HCT116 (cell line): ENCODE data around the gene TTR. TPM values are rescaled to one million over a fixed set of nuclear protein-coding genes. Genes with fewer than 3 reads are reported as not detected.

Experiments
- ATAC-seq: fragments of 200-7000 bp; cut with Tn5 transposase; 2 replicates; pipeline ENCODE4 v1.9.1; 2020; ENCODE audit warnings: mild to moderate bottlenecking, moderate library complexity
- BruUV-seq: library from RNA; stranded (reverse); fragments of 400-500 nt; replicated peaks from 2 replicates; lab custom pipeline; 2021; lab: Mats Ljungman, UMichigan
- CTCF ChIA-PET: fragments of 300-600 bp; sonication (Branson Sonifier 250); formaldehyde crosslinking; loops from one replicate; lab custom pipeline; 2021; ENCODE audit warnings: antibody characterized with exemption; lab: Charles Lee
- POLR2A ChIA-PET: fragments of 300-600, 350-600 bp; sonication (Branson Sonifier 250); formaldehyde crosslinking; loops from one replicate; lab custom pipeline; 2021; ENCODE audit warnings: antibody characterized with exemption; lab: Charles Lee
- RAD21 ChIA-PET, 2 experiments: fragments of 300-600 bp; sonication (Branson Sonifier 250); formaldehyde crosslinking; loops; one replicate each; lab custom pipeline; 2023; ENCODE audit warnings: low total read pairs in 2 of 2; ENCODE audit not compliant: uncharacterized antibody in 2 of 2, unreplicated experiment in 2 of 2, low non-redundant PET in 1 of 2; lab: Charles Lee
- DNase-seq: peaks from one replicate; pipeline ENCODE4 v3.0.0-alpha.2; 2010; ENCODE audit warnings: low read depth, low spot score
- H2AFZ ChIP-seq: fragments of 200-600 bp; shearing (Covaris generic), sonication (generic); 2 replicates; pipeline ENCODE4 v1.6.1; 2017; ENCODE audit warnings: low read depth, mixed run types, mixed read lengths, antibody characterized with exemption, low read length; ENCODE audit not compliant: poor library complexity, severe bottlenecking
- H3K27ac ChIP-seq: 2 replicates; pipeline ENCODE4 v1.5.1; 2012; ENCODE audit warnings: low read depth, low read length
- H3K27me3 ChIP-seq: fragments of 200-600 bp; sonication (generic); 2 replicates; pipeline ENCODE4 v1.6.1; 2016; ENCODE audit warnings: mixed run types, low read length, mixed read lengths; ENCODE audit not compliant: insufficient read depth
- H3K36me3 ChIP-seq, 2 experiments: fragments of 200-500 bp in 1 of 2; fragments of 200-600 bp in 1 of 2; sonication (Bioruptor generic) in 1 of 2; sonication (generic) in 1 of 2; 2 replicates each; pipeline versions ENCODE4 v1.5.1 to v1.6.1; 2014 to 2016; ENCODE audit warnings: low read length in 2 of 2, inconsistent platforms in 1 of 2, mixed read lengths in 1 of 2, mixed run types in 1 of 2; ENCODE audit not compliant: insufficient read depth in 2 of 2, control insufficient read depth in 1 of 2
- H3K4me1 ChIP-seq, 2 experiments: fragments of 200-600 bp in 1 of 2; sonication (generic) in 1 of 2; 2 replicates each; pipeline versions ENCODE4 v1.5.1 to v1.6.1; 2012 to 2017; ENCODE audit warnings: low read length in 2 of 2, inconsistent platforms in 1 of 2, mild to moderate bottlenecking in 1 of 2, mixed read lengths in 1 of 2, mixed run types in 1 of 2, moderate library complexity in 1 of 2; ENCODE audit not compliant: insufficient read depth in 2 of 2, control insufficient read depth in 1 of 2
- H3K4me2 ChIP-seq: fragments of 200-600 bp; sonication (generic); 2 replicates; pipeline ENCODE4 v1.6.1; 2017; ENCODE audit warnings: mixed run types, low read length, mixed read lengths
- H3K4me3 ChIP-seq, 2 experiments: fragments of 200-600 bp in 1 of 2; sonication (generic) in 1 of 2; replicated peaks in 1 of 2; 2 replicates each; pipeline ENCODE4 v1.5.1; 2011 to 2016; ENCODE audit warnings: low read length in 2 of 2, control low read depth in 1 of 2, low read depth in 1 of 2, mild to moderate bottlenecking in 1 of 2, mixed read lengths in 1 of 2, mixed run types in 1 of 2
- H3K79me2 ChIP-seq: fragments of 200-600 bp; sonication (generic); 2 replicates; pipeline ENCODE4 v1.6.1; 2017; ENCODE audit warnings: mild to moderate bottlenecking, mixed run types, low read length, moderate library complexity, mixed read lengths; ENCODE audit not compliant: insufficient read depth
- H3K9ac ChIP-seq: fragments of 200-600 bp; sonication (generic); 2 replicates; pipeline ENCODE4 v1.6.1; 2016; ENCODE audit warnings: low read length, mixed read lengths
- H3K9me2 ChIP-seq: fragments of 200-600 bp; sonication (generic), shearing (Covaris generic); 2 replicates; pipeline ENCODE4 v1.6.1; 2017; ENCODE audit warnings: mixed run types, mild to moderate bottlenecking, moderate library complexity; ENCODE audit not compliant: insufficient read depth
- H3K9me3 ChIP-seq, 2 experiments: fragments of 200-500 bp in 1 of 2; fragments of 200-600 bp in 1 of 2; sonication (Bioruptor generic) in 1 of 2; sonication (generic) in 1 of 2; 2 replicates each; pipeline ENCODE4 v1.6.1; 2014 to 2017; ENCODE audit warnings: low read length in 2 of 2, mixed read lengths in 2 of 2, inconsistent platforms in 1 of 2, low read depth in 1 of 2, mild to moderate bottlenecking in 1 of 2, mixed run types in 1 of 2, moderate library complexity in 1 of 2; ENCODE audit not compliant: control insufficient read depth in 1 of 2, insufficient read depth in 1 of 2
- H4K20me1 ChIP-seq: fragments of 200-600 bp; sonication (generic), shearing (Covaris generic); 2 replicates; pipeline ENCODE4 v1.6.1; 2017; ENCODE audit warnings: mixed run types, mild to moderate bottlenecking, moderate library complexity; ENCODE audit not compliant: insufficient read depth
- ATF3 ChIP-seq: IDR thresholded peaks from 2 replicates; pipeline ENCODE4 v1.6.1; 2012
- EZH2 ChIP-seq: fragments of 200-600 bp; sonication (generic); IDR thresholded peaks from 2 replicates; pipeline ENCODE4 v1.6.1; 2017; ENCODE audit warnings: antibody characterized with exemption, mixed run types
- JUND ChIP-seq: IDR thresholded peaks from 2 replicates; pipeline ENCODE4 v1.6.1; 2012
- POLR2A ChIP-seq: IDR thresholded peaks from 2 replicates; pipeline ENCODE4 v1.7.0; 2011; ENCODE audit warnings: borderline replicate concordance; ENCODE audit not compliant: insufficient read depth, insufficient read length; ENCODE audit errors: extremely low read depth
- RAD21 ChIP-seq: IDR thresholded peaks from 2 replicates; pipeline ENCODE4 v1.6.1; 2012; ENCODE audit warnings: low read depth, mild to moderate bottlenecking
- REST ChIP-seq: IDR thresholded peaks from 2 replicates; pipeline ENCODE4 v1.6.1; 2012; ENCODE audit warnings: low read depth
- SP1 ChIP-seq: IDR thresholded peaks from 2 replicates; pipeline ENCODE4 v1.6.1; 2012; ENCODE audit warnings: low read depth
- YY1 ChIP-seq: IDR thresholded peaks from 2 replicates; pipeline ENCODE4 v1.6.1; 2011; ENCODE audit warnings: low read length, low read depth, moderate library complexity, mild to moderate bottlenecking; ENCODE audit not compliant: insufficient replicate concordance; ENCODE audit errors: extremely low read depth
- intact Hi-C: fragments of 100-400 bp; cut with micrococcal nuclease; formaldehyde crosslinking; loops from 2 replicates; pipeline ENCODE4 v1.10.0; 2022
- total RNA-seq: library from RNA; stranded (reverse); gene quantifications from one replicate; pipeline ENCODE4 v1.2.1, GENCODE V29; 2021; ENCODE audit not compliant: unreplicated experiment
- TF ChIP-seq, protein P1 (sequence below): IDR thresholded peaks from 2 replicates; pipeline ENCODE4 v1.6.1; 2012
- TF ChIP-seq, protein P2 (sequence below): IDR thresholded peaks from 2 replicates; pipeline ENCODE4 v1.6.1; 2011; ENCODE audit warnings: mild to moderate bottlenecking, low read length, moderate library complexity; ENCODE audit not compliant: insufficient replicate concordance; ENCODE audit errors: extremely low read depth

The TTR gene
- total RNA-seq, 1 experiment from 2014 or later, result 1.2 TPM

- Histone ChIP-seq H3K4me3 (no peak overlapping the region), H4K20me1 (no peaks in the 10 kb centered on the region), H3K9ac (no peak overlapping the region)
- POLR2A ChIA-PET, result no interaction called here
- no peak for ATAC-seq
- no peak for TF ChIP-seq RAD21
- TF ChIP-seq, protein P1, sequence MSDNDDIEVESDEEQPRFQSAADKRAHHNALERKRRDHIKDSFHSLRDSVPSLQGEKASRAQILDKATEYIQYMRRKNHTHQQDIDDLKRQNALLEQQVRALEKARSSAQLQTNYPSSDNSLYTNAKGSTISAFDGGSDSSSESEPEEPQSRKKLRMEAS, result no peak
- no peak for TF ChIP-seq JUND
- TF ChIP-seq SP1, result no peak
- TF ChIP-seq, protein P2, sequence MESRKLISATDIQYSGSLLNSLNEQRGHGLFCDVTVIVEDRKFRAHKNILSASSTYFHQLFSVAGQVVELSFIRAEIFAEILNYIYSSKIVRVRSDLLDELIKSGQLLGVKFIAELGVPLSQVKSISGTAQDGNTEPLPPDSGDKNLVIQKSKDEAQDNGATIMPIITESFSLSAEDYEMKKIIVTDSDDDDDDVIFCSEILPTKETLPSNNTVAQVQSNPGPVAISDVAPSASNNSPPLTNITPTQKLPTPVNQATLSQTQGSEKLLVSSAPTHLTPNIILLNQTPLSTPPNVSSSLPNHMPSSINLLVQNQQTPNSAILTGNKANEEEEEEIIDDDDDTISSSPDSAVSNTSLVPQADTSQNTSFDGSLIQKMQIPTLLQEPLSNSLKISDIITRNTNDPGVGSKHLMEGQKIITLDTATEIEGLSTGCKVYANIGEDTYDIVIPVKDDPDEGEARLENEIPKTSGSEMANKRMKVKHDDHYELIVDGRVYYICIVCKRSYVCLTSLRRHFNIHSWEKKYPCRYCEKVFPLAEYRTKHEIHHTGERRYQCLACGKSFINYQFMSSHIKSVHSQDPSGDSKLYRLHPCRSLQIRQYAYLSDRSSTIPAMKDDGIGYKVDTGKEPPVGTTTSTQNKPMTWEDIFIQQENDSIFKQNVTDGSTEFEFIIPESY, result no peak
- TF ChIP-seq YY1, result no peak
- no peak for TF ChIP-seq REST
- TF ChIP-seq POLR2A, result no peak
- no peak for TF ChIP-seq ATF3
- no peak for TF ChIP-seq EZH2
- TF ChIP-seq, all 23 proteins: peak for 0
- Histone ChIP-seq H3K4me1 (peaks cover 14 to 35% of the 10 kb centered on the region in 2 experiments), H3K27ac (no peak overlapping the region), H3K27me3 (no peaks in the 10 kb centered on the region), H3K36me3 (no peaks in the 10 kb centered on the region), H3K9me2 (no peaks in the 10 kb centered on the region), H3K9me3 (no peaks in the 10 kb centered on the region), H3K4me2 (no peak overlapping the region), H2AFZ (no peak overlapping the region), H3K79me2 (no peaks in the 10 kb centered on the region)
- intact Hi-C loops, result no loop called here
- no peak for DNase-seq
- no TSS peak for BruUV-seq
- ChIA-PET CTCF (interaction anchor here (0.7 kb wide), 1 partner anchor 36 kb away, joined by 3 read pairs; no protein-coding TSS in a partner anchor), RAD21 (no interaction called here)
Observed at GRCh38 chr18:31647127-31647753, 55.6 kb downstream of the TTR start.

Other genes starting within 250 kb of the TTR start
- 0.07 TPM for gene DSG4, start 215.1 kb upstream of the TTR start, total RNA-seq
- gene DSG3, start 144.1 kb upstream of the TTR start, total RNA-seq, result 0.05 TPM
- 123 TPM for gene DSG2, start 93.7 kb upstream of the TTR start, total RNA-seq
- gene B4GALT6, start 92.7 kb downstream of the TTR start, total RNA-seq, result 16.1 TPM
- not detected for gene SLC25A52, start 169.0 kb downstream of the TTR start, total RNA-seq